H9 (cell line): ENCODE data around the gene KIAA1549. TPM values are rescaled to one million over a fixed set of nuclear protein-coding genes. Genes with fewer than 3 reads are reported as not detected.

Source experiments
- DNase-seq: peaks from one replicate; pipeline ENCODE4 v3.0.0-alpha.2; 2017
- H2AFZ ChIP-seq: one replicate; pipeline ENCODE4 v1.6.1; 2013; ENCODE audit warnings: mild to moderate bottlenecking, low read length, control low read depth, moderate library complexity
- H2AK5ac ChIP-seq: 2 replicates; pipeline ENCODE4 v1.6.1; 2013; ENCODE audit warnings: low read length, control low read depth, mixed read lengths; ENCODE audit not compliant: insufficient read length
- H2BK120ac ChIP-seq: one replicate; pipeline ENCODE4 v1.6.1; 2013; ENCODE audit warnings: low read depth, mild to moderate bottlenecking, low read length, control low read depth, inconsistent platforms; ENCODE audit not compliant: poor library complexity, severe bottlenecking
- H2BK12ac ChIP-seq: 2 replicates; pipeline ENCODE4 v1.6.1; 2013; ENCODE audit warnings: low read length, control low read depth, mixed read lengths, low read depth; ENCODE audit not compliant: insufficient read length
- H2BK15ac ChIP-seq: 2 replicates; pipeline ENCODE4 v1.6.1; 2013; ENCODE audit warnings: low read depth, low read length, control low read depth
- H2BK20ac ChIP-seq: one replicate; pipeline ENCODE4 v1.6.1; 2013; ENCODE audit warnings: low read depth, mild to moderate bottlenecking, low read length, control low read depth, inconsistent platforms; ENCODE audit not compliant: poor library complexity, severe bottlenecking
- H2BK5ac ChIP-seq: 2 replicates; pipeline ENCODE4 v1.6.1; 2013; ENCODE audit warnings: low read length, control low read depth, mixed read lengths; ENCODE audit not compliant: insufficient read length
- H3K14ac ChIP-seq: 2 replicates; pipeline ENCODE4 v1.6.1; 2013; ENCODE audit warnings: low read length, control low read depth; ENCODE audit not compliant: insufficient read depth
- H3K18ac ChIP-seq: 2 replicates; pipeline ENCODE4 v1.6.1; 2013; ENCODE audit warnings: low read depth, mild to moderate bottlenecking, mixed read lengths, low read length, control low read depth; ENCODE audit not compliant: insufficient read length
- H3K23ac ChIP-seq: 2 replicates; pipeline ENCODE4 v1.6.1; 2013; ENCODE audit warnings: low read length, control low read depth, mixed read lengths, low read depth; ENCODE audit not compliant: insufficient read length
- H3K23me2 ChIP-seq: 2 replicates; pipeline ENCODE4 v1.6.1; 2013; ENCODE audit warnings: low read depth, mild to moderate bottlenecking, mixed read lengths, low read length, control low read depth; ENCODE audit not compliant: insufficient read length, poor library complexity, severe bottlenecking
- H3K27ac ChIP-seq: 2 replicates; pipeline ENCODE4 v1.5.1; 2013; ENCODE audit warnings: low read length, control low read depth, mixed read lengths, low read depth; ENCODE audit not compliant: insufficient read length
- H3K27me3 ChIP-seq: 2 replicates; pipeline ENCODE4 v1.6.1; 2013; ENCODE audit warnings: low read length, control low read depth, inconsistent platforms; ENCODE audit not compliant: insufficient read depth
- H3K4ac ChIP-seq: 2 replicates; pipeline ENCODE4 v1.6.1; 2013; ENCODE audit warnings: low read depth, mild to moderate bottlenecking, control low read depth, inconsistent platforms, low read length, moderate library complexity
- H3K4me1 ChIP-seq: 2 replicates; pipeline ENCODE4 v1.6.1; 2013; ENCODE audit warnings: low read length, control low read depth, inconsistent platforms; ENCODE audit not compliant: insufficient read depth
- H3K4me2 ChIP-seq: 2 replicates; pipeline ENCODE4 v1.6.1; 2013; ENCODE audit warnings: low read length, control low read depth, mixed read lengths; ENCODE audit not compliant: insufficient read length, insufficient read depth
- H3K56ac ChIP-seq: 2 replicates; pipeline ENCODE4 v1.6.1; 2013; ENCODE audit warnings: low read depth, mild to moderate bottlenecking, mixed read lengths, low read length, control low read depth; ENCODE audit not compliant: insufficient read length
- H3K79me1 ChIP-seq: 2 replicates; pipeline ENCODE4 v1.6.1; 2013; ENCODE audit warnings: low read depth, mild to moderate bottlenecking, moderate library complexity, low read length, control low read depth, inconsistent platforms; ENCODE audit not compliant: insufficient read depth, poor library complexity, severe bottlenecking
- H3K79me2 ChIP-seq: 2 replicates; pipeline ENCODE4 v1.6.1; 2013; ENCODE audit warnings: low read length, control low read depth, inconsistent platforms; ENCODE audit not compliant: insufficient read depth
- H3K9ac ChIP-seq: 2 replicates; pipeline ENCODE4 v1.6.1; 2013; ENCODE audit warnings: low read length, control low read depth, mixed read lengths; ENCODE audit not compliant: insufficient read length; ENCODE audit errors: extremely low read depth
- H3K9me3 ChIP-seq: one replicate; pipeline ENCODE4 v1.6.1; 2013; ENCODE audit warnings: low read depth, low read length, inconsistent platforms; ENCODE audit not compliant: control insufficient read depth
- H3T11ph ChIP-seq: one replicate; pipeline ENCODE4 v1.6.1; 2013; ENCODE audit warnings: mild to moderate bottlenecking, low read length, control low read depth, inconsistent platforms
- H4K20me1 ChIP-seq: one replicate; pipeline ENCODE4 v1.6.1; 2013; ENCODE audit not compliant: control insufficient read depth, insufficient read length, insufficient read depth
- H4K5ac ChIP-seq: 2 replicates; pipeline ENCODE4 v1.6.1; 2013; ENCODE audit warnings: low read depth, mild to moderate bottlenecking, mixed read lengths, low read length, control low read depth; ENCODE audit not compliant: insufficient read length
- H4K8ac ChIP-seq: replicated peaks from 2 replicates; pipeline ENCODE4 v1.6.1; 2013; ENCODE audit warnings: low read length, control low read depth, mixed read lengths, low read depth; ENCODE audit not compliant: insufficient read length
- H4K91ac ChIP-seq: 2 replicates; pipeline ENCODE4 v1.6.1; 2013; ENCODE audit warnings: low read depth, mild to moderate bottlenecking, moderate library complexity, mixed read lengths, low read length, control low read depth; ENCODE audit not compliant: insufficient read length
- H3K27ac Mint-ChIP-seq, 3 experiments: 2 replicates in 2 of 3; 3 replicates in 1 of 3; pipeline ENCODE4 v1.8.0; 2020 to 2021; ENCODE audit warnings: mixed read lengths in 3 of 3, mild to moderate bottlenecking in 1 of 3, moderate library complexity in 1 of 3
- H3K27me3 Mint-ChIP-seq: 2 replicates; pipeline ENCODE4 v1.8.0; 2021; ENCODE audit warnings: low read depth, mild to moderate bottlenecking, moderate library complexity, mixed read lengths
- H3K36me3 Mint-ChIP-seq, 3 experiments: 2 replicates in 2 of 3; 3 replicates in 1 of 3; pipeline ENCODE4 v1.8.0; 2020 to 2021; ENCODE audit warnings: low read depth in 3 of 3, mixed read lengths in 3 of 3; ENCODE audit not compliant: insufficient read depth in 1 of 3
- H3K4me1 Mint-ChIP-seq, 2 experiments: 2 replicates each; pipeline ENCODE4 v1.8.0; 2020; ENCODE audit warnings: mixed read lengths in 2 of 2
- H3K4me3 Mint-ChIP-seq, 2 experiments: 2 replicates in 1 of 2; 3 replicates in 1 of 2; pipeline ENCODE4 v1.8.0; 2020 to 2021; ENCODE audit warnings: mild to moderate bottlenecking in 2 of 2, mixed read lengths in 2 of 2, moderate library complexity in 1 of 2
- H3K9me3 Mint-ChIP-seq, 2 experiments: 2 replicates in 1 of 2; 3 replicates in 1 of 2; pipeline ENCODE4 v1.8.0; 2020; ENCODE audit warnings: mild to moderate bottlenecking in 2 of 2, mixed read lengths in 2 of 2, moderate library complexity in 1 of 2
- CTCF ChIP-seq: fragments of 200-600 bp; sonication (generic); conservative IDR thresholded peaks from 3 replicates; pipeline ENCODE4 v1.8.0; 2021; ENCODE audit warnings: antibody characterized with exemption, mild to moderate bottlenecking
- WGBS: extraction: QIAGEN DNeasy Blood & Tissue Kit; methylation state at CpG from one replicate; pipeline ENCODE4 v1.1.7; 2013; ENCODE audit warnings: missing lambda C conversion rate, low lambda C conversion rate, mixed read lengths; ENCODE audit not compliant: insufficient read length; ENCODE audit errors: extremely low coverage; 5-methylcytosine and 5-hydroxymethylcytosine counted together
- total RNA-seq: library from RNA; stranded (reverse); gene quantifications from 2 replicates; pipeline ENCODE4 v1.2.1, GENCODE V29; 2021

The KIAA1549 gene
- total RNA-seq, 1 experiment from 2014 or later = 11.9 TPM

- Histone ChIP-seq H2BK15ac (no peak overlapping the region), H2BK120ac (no peak overlapping the region), H4K5ac (no peak overlapping the region), H4K91ac (no peak overlapping the region), H3K23ac (no peak overlapping the region), H4K20me1 (no peaks in the 10 kb centered on the region), H3K14ac (no peak overlapping the region; the same call in 1 of the 2 replicates), H3K9me3 (no peaks in the 10 kb centered on the region), H3K18ac (no peak overlapping the region), H3K4ac (no peak overlapping the region), H2AFZ (no peak overlapping the region), H3K79me1 (no peaks in the 10 kb centered on the region), H3K79me2 (no peaks in the 10 kb centered on the region), H2BK5ac (no peak overlapping the region), H3K56ac (no peak overlapping the region), H2AK5ac (no peak overlapping the region), H3K4me2 (no peak overlapping the region), H3K9ac (no peak overlapping the region), H3K4me1 (peaks cover 7% of the 10 kb centered on the region; the same call in 1 of the 2 replicates), H2BK20ac (no peak overlapping the region), H3T11ph (no peak overlapping the region), H3K27me3 (no peaks in the 10 kb centered on the region), H4K8ac (no peak overlapping the region), H3K27ac (no peak overlapping the region), H3K23me2 (peaks cover 3% of the 10 kb centered on the region), H2BK12ac (no peak overlapping the region)
- no peaks in the 10 kb centered on the region for H3K36me3 Mint-ChIP-seq
- H3K27me3 Mint-ChIP-seq = peaks cover 14% of the 10 kb centered on the region
- peaks cover 15 to 24% of the 10 kb centered on the region in 2 experiments for H3K4me1 Mint-ChIP-seq
- no peak for TF ChIP-seq CTCF
- H3K4me3 Mint-ChIP-seq = no peak overlapping the region
- WGBS = no CpG with 5 or more reads among the region's 3 CpGs
- no peaks in the 10 kb centered on the region for H3K9me3 Mint-ChIP-seq
- H3K27ac Mint-ChIP-seq = no peak overlapping the region
- DNase-seq = no peak
These were observed 179.9 kb downstream of the KIAA1549 start for GRCh38 chr7:138801256-138801655.
